ENCODE data around the gene PSMA1. TPM values are rescaled to one million over a fixed set of nuclear protein-coding genes. Genes with fewer than 3 reads are reported as not detected.

PSMA1 gene
- total RNA-seq (2022; extraction: Qiagen RNA extraction; ENCODE audit: low read depth): 161 to 186 TPM (median 177 TPM) in 5 replicates

DNA sequence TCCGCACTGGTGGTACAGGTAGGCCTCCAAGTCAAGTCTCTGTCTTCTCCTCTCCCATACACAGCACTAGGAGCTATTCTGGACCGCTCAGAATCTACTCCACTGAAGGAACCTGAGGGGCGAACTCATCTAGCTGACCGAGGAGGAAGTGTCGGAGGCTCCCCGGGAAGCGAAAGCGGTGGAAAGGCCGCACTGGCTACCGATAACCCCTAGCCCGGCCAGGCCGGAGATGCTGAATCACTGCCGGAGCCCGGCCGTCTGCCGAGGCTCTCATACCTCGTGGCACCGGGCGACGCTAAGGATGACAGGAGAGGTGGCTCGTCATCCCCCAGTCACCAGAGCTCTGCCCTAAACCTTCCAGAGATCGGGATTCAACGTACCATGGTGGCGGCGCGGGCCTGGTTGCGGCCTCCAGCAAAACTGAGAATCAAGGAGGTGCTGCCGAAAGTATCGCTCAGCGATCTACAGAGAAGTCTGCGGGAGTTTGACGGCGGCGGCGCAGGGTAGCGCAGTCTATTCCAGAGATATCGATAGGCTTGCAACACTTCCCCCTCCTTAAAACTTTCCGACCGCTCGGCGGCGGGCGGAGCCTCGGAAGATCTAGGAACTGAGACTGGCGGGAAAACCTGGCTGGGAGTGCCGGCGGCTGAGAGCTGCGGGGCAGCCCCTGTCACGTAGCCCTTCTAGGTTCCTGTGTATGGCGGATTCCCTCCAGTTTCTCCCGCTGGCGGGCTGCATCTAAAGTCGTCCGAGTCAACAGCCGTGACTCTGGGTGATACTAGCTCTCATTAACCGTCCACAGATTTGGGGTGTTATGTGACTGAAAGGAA is at the start of gene PSMA1:
TSS of gene PSMA1 (minus strand) at position 470 of the 830 bp plus-strand sequence. CDS start at position 383, 87 bp downstream.

DNA sequence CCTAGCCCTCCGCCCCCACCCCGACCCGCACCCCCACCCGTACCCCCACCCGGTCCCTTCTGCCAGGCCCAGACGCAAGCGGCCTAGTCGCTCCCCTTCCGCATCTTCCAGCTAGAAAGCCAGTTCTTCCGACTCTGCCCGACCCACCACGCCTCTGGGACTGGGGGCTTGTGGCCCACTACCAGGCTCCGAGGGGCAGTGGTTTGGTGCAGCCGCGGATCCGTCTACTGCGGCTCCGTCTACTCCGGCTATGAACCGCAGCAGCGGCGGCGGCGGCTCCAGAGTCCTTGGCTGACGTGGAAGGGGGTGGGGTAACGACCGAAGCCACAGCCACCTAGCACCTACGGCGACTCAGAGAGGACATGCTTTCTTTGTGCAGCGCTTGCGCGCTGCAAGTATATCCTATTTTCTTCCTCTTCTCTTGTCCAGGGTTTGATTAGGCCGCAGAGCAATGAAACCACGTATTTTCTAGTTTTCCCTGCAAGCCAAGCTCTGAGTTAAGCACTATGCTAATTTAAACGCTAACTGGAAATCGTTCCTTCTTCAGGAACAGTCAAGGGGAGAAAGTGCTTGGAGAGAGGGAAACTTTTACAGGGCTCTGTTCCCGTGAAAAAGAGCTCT is 20.5 kb downstream of the PSMA1 start, which contains the start of gene COPB1:
TSS of gene COPB1 (minus strand) at position 252 of the 621 bp plus-strand sequence. CDS start 883 bp downstream, outside the sequence.

Other genes with a start within 250 kb of the PSMA1 start
- 49.4 to 67.6 TPM (median 54.7 TPM) in 5 replicates for gene RRAS2, start 161.2 kb downstream of the PSMA1 start, total RNA-seq (2022; extraction: Qiagen RNA extraction; ENCODE audit: low read depth)
- 97.4 to 131 TPM (median 116 TPM) in 5 replicates for gene COPB1, start 20.6 kb downstream of the PSMA1 start, total RNA-seq (2022; extraction: Qiagen RNA extraction; ENCODE audit: low read depth)
- 1.3 to 2.7 TPM (median 2.4 TPM) in 5 replicates for gene PDE3B, start 123.4 kb upstream of the PSMA1 start, total RNA-seq (2022; extraction: Qiagen RNA extraction; ENCODE audit: low read depth)

All from A549 treated with ZK216348 at 1 μM for 4 hours (cell line).